COLO668 (cell line): ENCODE measurements around the gene FADD.

Experiments used
- DNase-seq: peaks from one replicate; lab custom pipeline; 2025; ENCODE audit not compliant: unreplicated experiment; lab: John Stamatoyannopoulos, UW

The FADD gene

GRCh38 chr11:70230840-70231710, 28.0 kb downstream of the FADD start:
- DNase-seq, result no peak

- DNase-seq, result no peak
Measured at GRCh38 chr11:70233034-70233433, 29.9 kb downstream of the FADD start.

- DNase-seq, result no peak
Measured at GRCh38 chr11:70233511-70233934, 30.4 kb downstream of the FADD start.

GRCh38 chr11:70233962-70234361, 30.9 kb downstream of the FADD start:
- DNase-seq, result no peak

- no peak for DNase-seq
Measured at GRCh38 chr11:70240337-70240736, 37.2 kb downstream of the FADD start.

GRCh38 chr11:70241709-70242108, 38.6 kb downstream of the FADD start:
- DNase-seq, result no peak

GRCh38 chr11:70242885-70243284, 39.8 kb downstream of the FADD start:
- no peak for DNase-seq

- no peak for DNase-seq
Measured at GRCh38 chr11:70243912-70244652, 41.0 kb downstream of the FADD start.

- no peak for DNase-seq
Measured at GRCh38 chr11:70244698-70245097, 41.6 kb downstream of the FADD start.

- DNase-seq, result no peak
Measured at GRCh38 chr11:70246196-70246595, 43.1 kb downstream of the FADD start.

- DNase-seq, result no peak
Measured at GRCh38 chr11:70247042-70247709, 44.1 kb downstream of the FADD start.

GRCh38 chr11:70247710-70248072, 44.6 kb downstream of the FADD start:
- no peak for DNase-seq

- no peak for DNase-seq
Measured at GRCh38 chr11:70250876-70251658, 48.0 kb downstream of the FADD start.

GRCh38 chr11:70251659-70252321, 48.7 kb downstream of the FADD start:
- no peak for DNase-seq

GRCh38 chr11:70252844-70253243, 49.7 kb downstream of the FADD start:
- no peak for DNase-seq

- DNase-seq, result no peak
Measured at GRCh38 chr11:70255477-70256116, 52.5 kb downstream of the FADD start.
